NCI-H1417 (cell line): ENCODE data around the gene VPS37C.
"Not testable (repeated sequence)": the region's sequence is repeated elsewhere in the genome, so short reads cannot be mapped to it uniquely, and the experiment has no call there.

Source experiments
- DNase-seq, 3 experiments: peaks; one replicate each; lab custom pipeline; 2025; lab: John Stamatoyannopoulos, UW

Gene VPS37C

DNA sequence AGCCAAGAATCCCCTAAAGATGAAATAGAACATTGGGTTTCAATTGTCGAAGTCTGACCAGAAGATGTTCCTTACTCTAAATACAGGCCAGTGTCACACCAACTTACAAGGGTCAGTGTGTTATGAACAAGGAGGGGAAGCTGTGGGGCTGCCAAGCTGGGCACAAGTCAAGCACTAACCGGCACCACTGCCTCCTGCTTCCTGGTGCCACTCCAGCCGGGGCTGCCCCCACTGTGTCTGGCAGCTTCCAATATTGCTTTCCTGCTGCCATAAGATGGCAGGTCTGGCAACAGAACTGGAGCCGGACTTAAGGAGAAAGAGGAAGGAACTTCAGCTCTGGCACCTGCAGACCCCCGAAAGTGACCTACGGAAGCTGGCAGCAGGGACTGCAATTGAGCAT lies 13.7 kb upstream of the VPS37C start:
- DNase-seq, result no peak

DNA sequence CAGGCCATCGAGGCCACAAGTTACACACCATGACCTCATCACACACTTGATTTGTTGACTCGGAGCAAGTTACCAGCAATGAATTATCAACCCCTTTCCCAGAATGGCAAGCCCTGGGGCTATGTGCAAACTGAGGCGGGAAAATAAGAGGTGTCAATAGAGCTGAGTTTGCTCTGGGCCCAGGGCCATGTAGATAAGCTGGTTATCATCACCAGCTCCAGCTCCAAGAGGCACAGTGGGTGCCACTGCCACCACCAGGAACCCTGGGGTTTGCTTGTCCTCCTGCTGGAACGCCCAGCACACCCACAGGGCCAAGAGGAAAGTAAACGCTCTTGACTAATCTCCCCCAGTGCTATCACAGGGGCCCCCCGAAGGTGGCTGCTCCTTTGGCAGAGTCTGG lies 13.0 kb upstream of the VPS37C start:
- DNase-seq, result peak in 2 of 3 experiments; percentile 11 to 51

DNA sequence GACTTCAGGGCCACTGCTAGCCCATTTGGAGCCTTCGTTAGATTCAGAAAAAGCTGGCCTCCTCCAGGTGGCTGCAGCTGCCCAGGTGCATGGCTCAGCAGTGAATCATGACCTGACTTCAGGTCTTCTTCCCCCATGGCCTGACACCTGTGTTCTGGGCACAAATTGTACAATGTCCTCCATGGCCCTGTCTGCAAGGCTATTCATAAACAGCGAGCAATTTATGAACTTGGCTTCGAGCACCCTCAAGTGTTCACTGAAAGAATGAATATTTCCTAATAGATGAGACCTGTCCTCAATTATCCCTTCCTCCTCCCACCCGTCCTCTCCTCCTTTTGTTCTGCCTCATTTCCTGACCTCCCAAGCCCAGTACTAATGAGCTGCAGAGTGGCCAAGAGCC lies 12.2 kb upstream of the VPS37C start:
- DNase-seq, result peak in 1 of 3 experiments; percentile 24

DNA sequence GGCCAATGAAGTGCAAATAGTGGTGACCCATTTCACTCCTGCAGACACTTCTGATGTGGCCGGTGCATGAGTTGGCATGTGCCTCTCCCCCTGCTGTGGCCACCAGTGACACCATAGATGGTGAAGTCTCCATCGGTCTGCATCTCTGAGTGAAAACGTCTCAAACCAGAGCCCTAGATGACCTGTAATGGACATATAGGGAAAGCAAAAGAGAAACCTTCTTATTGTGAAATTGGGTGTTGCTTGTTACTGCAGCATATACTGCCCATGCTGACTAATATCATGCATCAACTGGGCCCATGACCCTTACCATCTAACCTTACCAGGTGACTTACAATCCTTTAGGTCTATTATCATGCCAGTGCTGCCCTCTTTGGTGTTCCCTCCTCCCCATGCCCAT lies 11.7 kb upstream of the VPS37C start:
- no peak for DNase-seq

DNA sequence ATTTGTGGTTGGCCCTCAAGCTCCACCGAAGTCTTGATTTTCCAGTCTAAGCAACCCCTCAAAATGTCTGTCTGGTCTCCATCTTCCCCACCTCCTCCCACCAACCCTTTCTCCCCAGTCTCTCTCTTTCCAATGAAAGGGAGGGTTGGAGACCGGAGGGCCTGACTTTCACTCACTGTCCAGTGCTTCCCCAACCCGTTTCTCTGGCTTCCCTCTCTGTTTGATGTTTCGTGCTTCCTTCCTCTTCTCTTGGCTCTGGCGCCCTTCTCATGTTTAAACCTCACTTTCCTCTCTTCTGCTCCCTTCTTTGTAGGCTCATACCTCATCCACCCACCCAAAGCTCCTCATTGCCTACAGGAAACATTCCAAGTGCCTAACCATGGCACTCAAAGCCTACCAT lies 11.1 kb upstream of the VPS37C start:
- no peak for DNase-seq

DNA sequence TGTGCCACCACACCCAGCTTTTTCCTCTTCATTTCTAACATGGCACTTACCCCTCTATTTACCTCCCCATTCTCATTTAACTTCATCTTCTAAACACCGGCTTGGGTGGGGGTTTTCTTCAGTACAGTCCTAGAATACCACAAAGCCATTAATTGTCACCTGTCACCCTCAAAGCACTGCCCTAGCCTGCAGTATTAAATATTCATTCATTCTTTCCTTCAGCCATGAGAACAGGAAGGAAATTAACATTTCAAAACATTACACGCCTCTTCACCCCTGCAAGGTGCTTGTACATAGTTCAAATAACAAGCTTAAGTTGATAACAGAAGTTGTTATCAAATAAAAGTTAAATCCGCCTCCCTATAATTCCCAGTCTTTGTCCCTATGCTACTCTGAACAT lies 10.7 kb upstream of the VPS37C start:
- DNase-seq, result no peak

DNA sequence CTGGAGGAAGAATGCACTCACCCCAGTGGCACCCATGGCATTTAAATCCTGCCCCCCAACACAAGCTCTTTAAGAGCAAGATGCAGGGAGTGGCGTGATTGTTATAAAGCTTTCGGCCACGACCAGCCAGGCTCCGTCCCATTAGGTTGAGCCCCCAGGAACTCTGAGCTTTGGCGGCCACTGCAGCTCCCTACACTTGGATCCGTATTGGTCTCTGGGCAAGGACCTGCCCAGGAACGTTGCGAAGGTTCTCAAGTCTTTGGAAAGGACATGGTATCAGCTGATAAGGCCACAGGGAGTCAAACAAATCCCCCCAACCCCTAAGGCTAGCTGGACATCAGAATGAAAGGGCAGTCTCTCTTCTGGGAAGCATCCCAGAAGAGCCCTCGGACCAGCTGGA lies 9.3 kb upstream of the VPS37C start:
- DNase-seq, result no peak

DNA sequence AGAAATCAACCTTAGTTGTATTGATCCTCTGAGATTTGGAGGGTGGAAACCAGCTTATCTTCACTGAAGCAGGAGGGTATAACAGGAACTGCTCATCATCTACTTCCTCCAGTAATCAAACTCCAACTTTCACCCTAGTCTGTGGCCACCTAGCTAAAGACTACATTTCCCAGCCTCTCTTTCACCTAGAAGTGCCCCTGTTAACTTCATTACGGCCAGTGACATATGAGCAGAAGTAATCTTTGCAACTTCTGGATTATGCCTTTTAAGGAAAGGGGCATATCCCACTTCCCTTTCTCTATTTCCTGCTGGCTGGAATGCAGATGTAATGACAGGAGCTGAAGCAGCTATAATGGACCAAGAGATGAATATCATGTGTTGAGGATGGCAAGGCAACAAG lies 7.6 kb upstream of the VPS37C start:
- no peak for DNase-seq

DNA sequence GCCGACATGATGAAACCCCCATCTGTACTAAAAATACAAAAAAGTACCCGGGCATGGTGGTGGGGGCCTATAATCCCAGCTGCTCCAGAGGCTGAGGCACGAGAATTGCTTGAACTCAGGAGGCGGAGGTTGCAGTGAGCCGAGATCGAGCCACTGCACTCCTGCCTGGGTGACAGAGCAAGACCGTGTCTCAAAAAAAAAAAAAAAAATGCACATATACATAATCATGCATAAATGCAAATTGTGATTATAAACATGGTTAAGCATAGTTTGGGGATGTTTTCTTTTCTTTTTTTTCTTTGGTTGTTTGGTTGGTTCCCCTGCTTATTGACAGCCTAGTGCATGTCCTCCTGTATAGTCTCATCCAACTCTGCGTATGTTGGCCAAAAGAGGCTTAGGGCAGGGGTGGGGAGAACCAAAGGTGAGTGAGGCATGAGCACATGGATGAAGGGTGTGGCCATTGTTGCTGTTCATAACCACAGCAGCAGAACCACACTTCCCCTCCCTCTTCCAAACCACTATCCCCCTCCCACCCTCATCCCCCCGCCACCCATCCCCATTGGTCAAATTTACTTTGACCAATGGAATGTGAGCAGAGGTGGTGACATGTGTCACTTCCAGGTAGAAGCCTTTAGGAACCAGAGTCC lies 6.9 kb upstream of the VPS37C start:
- DNase-seq, result no peak

DNA sequence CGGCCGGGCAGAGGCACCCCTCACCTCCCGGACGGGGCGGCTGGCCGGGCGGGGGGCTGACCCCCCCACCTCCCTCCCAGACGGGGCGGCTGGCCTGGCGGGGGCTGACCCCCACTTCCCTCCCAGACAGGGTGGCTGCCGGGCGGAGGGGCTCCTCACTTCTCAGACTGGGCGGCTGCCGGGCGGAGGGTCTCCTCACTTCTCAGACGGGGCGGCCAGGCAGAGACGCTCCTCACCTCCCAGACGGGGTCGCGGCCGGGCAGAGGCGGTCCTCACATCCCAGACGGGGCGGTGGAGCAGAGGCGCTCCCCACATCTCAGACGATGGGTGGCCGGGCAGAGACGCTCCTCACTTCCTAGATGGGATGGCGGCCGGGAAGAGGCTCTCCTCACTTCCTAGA lies 5.1 kb upstream of the VPS37C start:
- DNase-seq, result not testable (repeated sequence)

DNA sequence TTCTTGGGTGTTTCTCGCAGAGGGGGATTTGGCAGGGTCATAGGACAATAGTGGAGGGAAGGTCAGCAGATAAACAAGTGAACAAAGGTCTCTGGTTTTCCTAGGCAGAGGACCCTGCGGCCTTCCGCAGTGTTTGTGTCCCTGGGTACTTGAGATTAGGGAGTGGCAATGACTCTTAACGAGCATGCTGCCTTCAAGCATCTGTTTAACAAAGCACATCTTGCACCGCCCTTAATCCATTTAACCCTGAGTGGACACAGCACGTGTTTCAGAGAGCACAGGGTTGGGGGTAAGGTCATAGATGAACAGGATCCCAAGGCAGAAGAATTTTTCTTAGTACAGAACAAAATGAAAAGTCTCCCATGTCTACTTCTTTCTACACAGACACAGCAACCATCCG lies 4.6 kb upstream of the VPS37C start:
- not testable (repeated sequence) for DNase-seq

DNA sequence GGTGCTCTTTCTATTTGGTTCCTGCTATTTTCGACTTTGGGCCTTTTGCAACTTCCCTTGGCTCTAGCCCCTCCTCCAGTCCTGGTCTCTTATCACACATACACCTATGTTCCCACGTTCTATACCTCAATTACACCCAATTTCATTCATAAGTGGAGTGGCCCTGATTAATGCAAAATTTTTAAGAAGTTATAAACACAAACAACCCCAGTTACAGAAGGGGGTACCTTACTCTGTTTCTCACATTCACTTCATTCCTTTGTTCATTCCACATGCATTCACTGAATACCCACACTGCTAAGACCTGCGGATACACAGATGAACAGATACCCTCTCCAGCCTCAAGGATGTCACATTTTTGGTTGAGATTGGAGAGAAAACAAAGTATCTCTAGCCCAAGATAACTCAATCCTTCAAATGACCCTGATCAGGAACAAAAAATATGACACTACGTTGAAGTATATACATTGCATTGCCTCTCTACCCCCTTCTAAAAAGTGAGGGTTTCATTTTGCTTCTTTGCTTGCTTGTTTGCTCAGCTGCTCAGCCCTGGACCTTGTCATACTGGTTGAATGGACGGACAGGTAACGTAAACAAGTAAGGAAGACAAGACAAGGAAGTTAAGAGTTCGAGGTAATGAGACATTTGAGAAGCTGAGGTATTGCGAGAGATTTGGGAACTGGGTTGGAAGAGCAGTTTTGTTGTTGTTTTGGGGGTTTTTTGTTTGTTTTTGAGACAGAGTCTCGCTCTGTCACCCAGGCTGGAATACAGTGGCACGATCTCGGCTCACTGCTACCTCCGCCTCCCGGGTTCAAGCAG lies 3.6 kb upstream of the VPS37C start:
- DNase-seq, result peak; percentile 54 to 81 (median 58)

DNA sequence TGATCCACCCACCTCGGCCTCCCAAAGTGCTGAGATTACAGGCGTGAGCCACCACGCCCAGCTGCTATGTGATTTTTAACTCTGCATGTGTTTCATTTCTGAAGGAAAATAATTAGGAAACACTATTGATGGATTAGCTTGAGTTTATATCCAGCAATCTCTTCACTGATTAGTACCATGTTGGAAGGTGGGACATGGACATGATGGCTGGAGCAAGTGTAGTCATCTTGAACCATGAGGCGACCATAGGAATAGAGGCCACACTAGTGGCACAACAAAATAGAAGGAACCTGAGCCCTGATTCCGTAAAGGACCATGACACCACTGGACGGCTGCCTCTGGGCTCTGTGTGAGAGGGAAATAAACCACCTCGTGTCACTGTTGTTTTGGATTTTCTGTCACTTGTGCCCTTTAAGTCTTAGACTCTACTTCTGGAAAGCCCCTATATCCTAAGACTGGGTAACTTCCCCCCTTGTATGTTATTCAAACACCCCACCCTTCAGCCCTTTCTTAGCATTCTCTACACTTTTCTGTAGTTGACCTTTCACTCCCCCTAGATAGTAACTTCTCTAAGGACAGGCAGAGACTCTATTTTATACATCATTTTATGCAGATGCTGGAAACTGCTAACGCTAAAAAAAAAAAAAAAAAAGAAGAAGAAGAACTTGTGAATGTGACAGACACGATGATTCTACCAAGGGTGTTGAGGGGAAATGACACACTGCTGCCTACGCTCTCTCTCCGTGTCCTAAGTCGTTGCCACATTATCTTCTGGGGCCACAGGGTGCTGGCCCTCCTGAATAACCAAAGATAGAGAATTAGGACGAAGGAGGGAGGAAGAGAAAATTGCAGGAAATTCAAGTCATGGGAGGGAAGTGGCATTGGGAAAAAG lies 2.7 kb upstream of the VPS37C start:
- DNase-seq, result no peak

DNA sequence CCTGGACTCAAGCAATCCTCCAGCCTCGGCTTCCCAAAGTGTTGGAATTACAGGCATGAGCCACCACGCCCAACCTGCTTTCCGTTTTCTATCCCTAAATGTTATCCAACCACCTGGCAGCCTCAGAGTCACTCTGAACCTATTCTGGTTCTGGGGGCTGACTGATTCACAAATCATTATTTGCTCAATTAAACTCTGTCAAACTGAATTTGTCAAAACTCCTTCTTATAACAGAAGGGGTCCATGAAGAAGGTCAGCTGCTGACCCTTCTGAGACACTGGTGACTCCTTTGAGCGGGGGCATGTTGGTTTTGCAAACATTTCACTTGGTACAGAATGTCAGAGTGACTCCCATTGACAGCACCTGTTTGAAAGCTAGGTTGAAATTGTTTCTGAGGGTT lies 1.8 kb upstream of the VPS37C start:
- no peak for DNase-seq

DNA sequence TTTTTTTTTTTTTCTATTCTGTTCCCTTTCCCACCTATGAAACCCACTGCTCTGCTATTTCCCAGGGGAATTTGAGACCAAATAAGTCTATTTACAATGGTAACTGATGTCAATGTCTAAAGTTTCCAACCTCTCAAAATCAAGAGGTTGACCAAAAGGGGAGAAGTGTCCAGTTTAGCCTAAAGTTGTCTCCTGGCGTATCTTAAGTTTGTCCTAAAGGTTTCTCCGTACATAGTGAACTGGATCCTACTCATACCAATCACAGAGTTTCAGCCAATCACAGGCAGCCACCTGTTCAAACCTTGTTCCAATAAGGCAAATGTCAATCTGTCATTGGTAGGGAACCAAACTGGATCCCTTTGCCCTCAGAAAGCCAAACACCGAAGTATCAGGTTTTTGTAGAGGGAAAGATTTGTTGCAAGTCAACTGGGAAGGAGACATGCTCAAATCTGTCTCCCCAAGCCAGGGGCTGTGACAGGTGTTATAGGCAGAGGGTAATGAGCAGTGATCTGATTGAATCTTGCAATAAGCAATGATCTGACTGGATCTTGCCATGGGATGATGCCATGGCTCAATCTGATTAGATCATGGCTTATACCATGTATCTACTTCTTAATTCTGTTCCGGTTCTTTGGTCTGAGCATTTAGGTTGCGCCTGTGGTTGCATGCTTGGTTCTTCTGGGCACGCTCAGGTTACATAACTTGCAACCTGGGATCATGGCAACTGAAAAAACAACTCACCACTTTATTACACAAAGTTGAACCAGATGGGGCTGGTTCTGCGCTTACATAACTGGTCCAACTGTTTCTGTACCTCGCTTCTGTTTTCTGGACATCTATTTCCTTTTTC lies 1.1 kb upstream of the VPS37C start:
- peak; percentile 40 to 80 (median 44) for DNase-seq

DNA sequence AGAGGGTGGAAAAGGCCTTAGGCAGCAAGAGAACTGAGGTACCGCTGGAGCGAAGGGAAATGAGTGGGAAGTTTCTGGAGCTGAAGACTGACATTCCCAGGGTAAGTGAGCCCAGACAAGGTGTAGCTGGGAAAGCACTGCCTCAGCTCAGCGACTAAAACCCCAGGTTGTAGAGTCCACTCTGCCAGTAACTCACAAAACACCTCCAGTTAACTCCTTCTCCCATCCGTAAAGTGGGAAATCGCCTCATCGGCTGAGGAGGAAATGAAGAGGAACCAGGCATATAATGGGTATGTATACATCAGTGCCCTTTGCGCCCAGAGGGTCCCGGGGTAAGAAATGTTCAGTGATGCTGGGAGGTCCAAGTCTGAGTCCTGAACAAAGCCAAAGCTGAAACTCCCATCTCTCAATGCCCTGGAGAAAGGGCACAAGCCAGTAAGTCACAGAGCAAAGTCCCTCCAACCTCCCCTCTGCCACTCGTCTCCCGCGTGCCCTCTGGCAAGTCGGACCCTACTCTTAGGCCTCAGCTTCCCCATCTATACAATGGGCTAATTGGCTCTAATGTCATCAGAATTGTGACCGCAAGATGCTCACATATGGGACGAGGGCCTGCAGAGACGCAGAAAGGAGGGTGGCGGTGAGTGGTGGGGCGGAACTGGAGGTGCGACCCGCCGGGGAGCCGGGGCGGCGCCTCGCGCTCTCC lies 588 bp downstream of the VPS37C start:
- peak in 1 of 3 experiments; percentile 56 for DNase-seq

DNA sequence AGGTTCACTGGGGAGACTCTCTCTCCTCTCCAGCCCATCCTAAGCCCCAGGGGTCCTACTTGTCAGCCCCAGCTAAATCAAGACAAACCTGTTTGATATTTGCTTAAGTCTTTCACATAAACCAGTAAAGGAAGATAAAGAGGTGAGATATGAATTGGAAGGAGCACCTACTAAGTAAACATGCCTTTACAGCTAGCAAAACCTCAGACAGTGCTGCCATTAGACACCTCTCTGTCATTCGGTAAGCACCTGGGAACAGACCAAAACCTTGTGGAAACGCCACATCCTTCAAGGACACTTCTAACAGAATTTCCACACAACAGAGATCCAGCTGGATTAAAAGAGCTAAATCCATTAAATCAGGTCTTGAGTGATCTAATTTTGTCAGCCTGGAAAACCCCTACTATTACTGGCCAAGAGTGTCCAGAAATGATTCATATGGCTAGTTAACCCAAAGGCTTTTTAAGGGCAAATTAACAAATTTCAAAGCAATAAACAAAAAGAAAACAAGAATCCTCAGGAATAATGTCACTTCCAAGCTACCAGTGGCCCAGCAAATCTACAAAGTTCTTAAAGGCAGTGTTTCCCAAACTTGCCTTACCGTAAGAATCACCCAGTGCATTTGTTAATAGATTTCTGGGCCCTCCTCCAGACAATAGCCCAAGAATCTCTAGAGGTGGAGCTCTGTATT lies 2.4 kb downstream of the VPS37C start:
- peak in 2 of 3 experiments; percentile 13 to 33 for DNase-seq

DNA sequence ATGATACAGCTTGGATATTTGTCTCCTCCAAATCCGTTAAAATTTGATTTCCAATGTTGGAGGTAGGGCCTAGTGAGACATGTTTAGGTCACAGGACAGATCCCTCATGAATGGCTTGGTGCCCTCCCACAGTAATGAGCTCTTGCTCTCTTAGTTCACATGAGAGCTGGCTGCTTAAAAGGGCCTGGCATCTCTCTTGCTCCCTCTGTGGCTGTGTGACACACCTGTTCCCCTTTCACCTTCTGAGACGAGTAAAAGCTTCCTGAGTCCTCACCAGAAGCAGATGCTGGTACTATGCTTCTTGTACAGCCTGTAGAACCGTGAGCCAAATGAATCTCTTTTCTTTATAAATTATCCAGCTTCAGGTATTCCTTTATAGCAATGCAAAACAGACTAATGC lies 3.5 kb downstream of the VPS37C start:
- DNase-seq, result peak in 1 of 3 experiments; percentile 24

DNA sequence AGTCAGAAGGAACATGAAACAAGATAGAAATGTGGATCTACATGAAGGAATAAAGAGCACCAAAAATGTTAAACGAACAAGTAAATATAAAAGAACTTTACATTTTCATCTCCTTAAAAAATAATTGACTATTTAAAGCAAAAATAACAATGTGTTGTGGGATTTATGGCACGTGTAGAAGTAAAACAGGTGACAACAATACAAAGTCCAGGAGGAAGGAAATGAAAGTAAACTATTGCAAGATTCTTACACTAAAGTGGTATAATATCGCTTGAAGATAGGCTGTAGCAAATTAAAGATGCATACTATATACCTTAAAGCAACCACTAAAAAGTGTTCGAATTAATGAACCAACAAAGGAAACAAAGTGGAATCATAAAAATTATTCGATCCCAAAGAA lies 5.5 kb downstream of the VPS37C start:
- DNase-seq, result no peak

DNA sequence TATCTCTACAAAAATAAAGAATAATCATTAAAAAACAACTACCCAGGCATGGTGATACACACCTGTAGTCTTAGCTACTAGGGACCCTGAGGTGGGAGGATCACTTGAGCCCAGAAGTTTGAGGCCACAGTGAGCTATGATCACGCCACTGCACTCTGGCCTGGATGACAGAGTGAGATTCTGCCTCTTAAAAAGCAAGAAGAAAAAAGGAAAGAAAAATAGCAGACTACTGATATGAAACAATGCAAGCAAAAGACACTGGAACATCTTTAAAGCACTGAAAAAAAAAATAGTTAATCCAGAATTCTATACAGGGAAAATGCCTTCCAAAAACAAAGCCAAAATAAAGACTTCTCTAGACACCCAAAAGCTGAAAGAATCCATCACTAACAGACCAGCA lies 5.9 kb downstream of the VPS37C start:
- no peak for DNase-seq
